Right renal cortex interstitium (tissue), 3 donors: ENCODE measurements around the gene ETS1. TPM values are rescaled to one million over a fixed set of nuclear protein-coding genes. Genes with fewer than 3 reads are reported as not detected.

ENCODE experiments used
- DNase-seq, 3 donors: peaks; one replicate each; pipeline ENCODE4 v3.0.0-alpha.2; 2013; ENCODE audit warnings: low read depth in 3 of 3, low spot score in 2 of 3
- polyA plus RNA-seq, 3 donors: library from polyadenylated mRNA; unstranded; fragments of 120-200 nt; gene quantifications; one replicate each; pipeline ENCODE4 v1.2.1, GENCODE V29; 2013; ENCODE audit not compliant: insufficient read length in 3 of 3

Gene ETS1
- polyA plus RNA-seq, 3 donors: 77.5 to 85.2 (median 81.9) TPM

GRCh38 chr11:128522055-128522942 is 65.1 kb downstream of the ETS1 start:
- peak in 2 of 3 donors; percentile 82 to 84 for DNase-seq

- DNase-seq: no peak
These were observed 65.7 kb downstream of the ETS1 start for GRCh38 chr11:128521682-128522054.

GRCh38 chr11:128520888-128521681 is 66.3 kb downstream of the ETS1 start:
- no peak for DNase-seq

- DNase-seq: no peak
These were observed 67.0 kb downstream of the ETS1 start for GRCh38 chr11:128520206-128520887.

GRCh38 chr11:128519338-128519737 is 68.0 kb downstream of the ETS1 start:
- DNase-seq: no peak

- DNase-seq: no peak
These were observed 68.7 kb downstream of the ETS1 start for GRCh38 chr11:128518493-128519207.

- no peak for DNase-seq
These were observed 69.7 kb downstream of the ETS1 start for GRCh38 chr11:128517451-128518230.

- no peak for DNase-seq
These were observed 70.5 kb downstream of the ETS1 start for GRCh38 chr11:128516886-128517285.

- DNase-seq: no peak
These were observed 71.3 kb downstream of the ETS1 start for GRCh38 chr11:128515826-128516778.

- DNase-seq: no peak
These were observed 72.3 kb downstream of the ETS1 start for GRCh38 chr11:128515086-128515485.

- DNase-seq: no peak
These were observed 73.3 kb downstream of the ETS1 start for GRCh38 chr11:128513915-128514681.

- no peak for DNase-seq
These were observed 74.8 kb downstream of the ETS1 start for GRCh38 chr11:128512474-128512996.

- no peak for DNase-seq
These were observed 75.6 kb downstream of the ETS1 start for GRCh38 chr11:128511712-128512111.

GRCh38 chr11:128509621-128510389 is 77.6 kb downstream of the ETS1 start:
- DNase-seq: no peak

GRCh38 chr11:128508770-128509510 is 78.4 kb downstream of the ETS1 start:
- DNase-seq: no peak

GRCh38 chr11:128507936-128508335 is 79.4 kb downstream of the ETS1 start:
- no peak for DNase-seq
